Lower lobe of right lung (tissue), 2 donors: ENCODE data around the gene SLC25A15. TPM values are rescaled to one million over a fixed set of nuclear protein-coding genes. Genes with fewer than 3 reads are reported as not detected.

Experiments used
- ATAC-seq, 2 donors: fragments of 200-7000 bp; cut with Tn5 transposase; one replicate each; pipeline ENCODE4 v1.9.1; 2020 to 2022; ENCODE audit warnings: mild to moderate bottlenecking in 2 of 2, moderate library complexity in 2 of 2
- DNase-seq: peaks from one replicate; pipeline ENCODE4 v3.0.0-alpha.2; 2020
- H3K27ac ChIP-seq: fragments of 200-600 bp; one replicate; pipeline ENCODE4 v1.8.0; 2022
- H3K27me3 ChIP-seq: fragments of 200-600 bp; one replicate; pipeline ENCODE4 v1.8.0; 2022; ENCODE audit warnings: low read depth
- H3K36me3 ChIP-seq: fragments of 200-600 bp; one replicate; pipeline ENCODE4 v1.8.0; 2022; ENCODE audit warnings: mild to moderate bottlenecking
- H3K4me1 ChIP-seq: fragments of 200-600 bp; one replicate; pipeline ENCODE4 v1.8.0; 2022
- H3K4me3 ChIP-seq: fragments of 200-600 bp; one replicate; pipeline ENCODE4 v1.8.0; 2022; ENCODE audit warnings: mild to moderate bottlenecking
- H3K9me3 ChIP-seq: fragments of 200-600 bp; one replicate; pipeline ENCODE4 v1.8.0; 2022
- CTCF ChIP-seq: fragments of 200-600 bp; IDR thresholded peaks from one replicate; pipeline ENCODE4 v1.8.0; 2022; ENCODE audit warnings: antibody characterized with exemption, mild to moderate bottlenecking
- intact Hi-C: fragments of 100-400 bp; cut with DNase I; formaldehyde crosslinking; loops from one replicate; pipeline ENCODE4 v1.11.0; 2022
- total RNA-seq: library from RNA; stranded (reverse); fragmentation: NEBNext Ultra II Directional; extraction: Animal tissue kit (Norgen Biotek cat#: 25700); gene quantifications from one replicate; pipeline ENCODE4 v1.2.1, GENCODE V29; 2021
- donor health status: DM: no; HTN: yes; CAD: no; lungs with severe emphysema.

The SLC25A15 gene
- total RNA-seq, 1 donor from 2014 or later, result 3.3 TPM

GRCh38 chr13:40777166-40777808, 12.1 kb upstream of the SLC25A15 start:
- H3K36me3 ChIP-seq, result no peaks in the 10 kb centered on the region
- H3K9me3 ChIP-seq, result no peaks in the 10 kb centered on the region
- no peaks in the 10 kb centered on the region for H3K27me3 ChIP-seq
- DNase-seq, result no peak
- ATAC-seq, result peak; percentile 86 to 90
- H3K27ac ChIP-seq, result peak overlapping the region; percentile 56
- intact Hi-C loops, result no loop called here
- H3K4me3 ChIP-seq, result peak overlapping the region; percentile 38
- H3K4me1 ChIP-seq, result peaks cover 14% of the 10 kb centered on the region
- TF ChIP-seq CTCF, result peak; percentile 67

- no peak overlapping the region for H3K4me3 ChIP-seq
- H3K36me3 ChIP-seq, result no peaks in the 10 kb centered on the region
- intact Hi-C loops, result no loop called here
- H3K27ac ChIP-seq, result no peak overlapping the region
- peaks cover 14% of the 10 kb centered on the region for H3K4me1 ChIP-seq
- no peak for ATAC-seq
- H3K9me3 ChIP-seq, result no peaks in the 10 kb centered on the region
- DNase-seq, result no peak
- TF ChIP-seq CTCF, result no peak
- H3K27me3 ChIP-seq, result no peaks in the 10 kb centered on the region
Measured at GRCh38 chr13:40777809-40778175, 11.6 kb upstream of the SLC25A15 start.

- intact Hi-C loops, result no loop called here
- no peak for DNase-seq
- no peaks in the 10 kb centered on the region for H3K36me3 ChIP-seq
- H3K4me3 ChIP-seq, result no peak overlapping the region
- no peak for ATAC-seq
- no peak for TF ChIP-seq CTCF
- H3K27me3 ChIP-seq, result no peaks in the 10 kb centered on the region
- no peak overlapping the region for H3K27ac ChIP-seq
- H3K9me3 ChIP-seq, result no peaks in the 10 kb centered on the region
- H3K4me1 ChIP-seq, result peaks cover 14% of the 10 kb centered on the region
Measured at GRCh38 chr13:40779049-40779448, 10.4 kb upstream of the SLC25A15 start.

- ATAC-seq, result no peak
- no peak for DNase-seq
- peaks cover 14% of the 10 kb centered on the region for H3K4me1 ChIP-seq
- H3K27me3 ChIP-seq, result no peaks in the 10 kb centered on the region
- no peaks in the 10 kb centered on the region for H3K9me3 ChIP-seq
- no peak overlapping the region for H3K27ac ChIP-seq
- intact Hi-C loops, result no loop called here
- H3K36me3 ChIP-seq, result no peaks in the 10 kb centered on the region
- TF ChIP-seq CTCF, result no peak
- no peak overlapping the region for H3K4me3 ChIP-seq
Measured at GRCh38 chr13:40779796-40780285, 9.6 kb upstream of the SLC25A15 start.

- intact Hi-C loops, result no loop called here
- Histone ChIP-seq H3K4me1 (peaks cover 14% of the 10 kb centered on the region), H3K4me3 (no peak overlapping the region), H3K9me3 (no peaks in the 10 kb centered on the region), H3K27me3 (no peaks in the 10 kb centered on the region), H3K36me3 (no peaks in the 10 kb centered on the region), H3K27ac (no peak overlapping the region)
- no peak for TF ChIP-seq CTCF
- DNase-seq, result no peak
- no peak for ATAC-seq
Measured at GRCh38 chr13:40780822-40781401, 8.5 kb upstream of the SLC25A15 start.
